ENCODE measurements around the gene MOCOS. TPM values are rescaled to one million over a fixed set of nuclear protein-coding genes. Genes with fewer than 3 reads are reported as not detected.

The MOCOS gene
- total RNA-seq, 1 donor from 2014 or later: 0.33 TPM

GRCh38 chr18:36247036-36247435 lies 59.7 kb downstream of the MOCOS start:
- H3K36me3 ChIP-seq: peaks cover 6% of the 10 kb centered on the region
- intact Hi-C loops (cut with micrococcal nuclease): no loop called here
- no peak overlapping the region for H3K4me3 ChIP-seq
- no peak overlapping the region for H3K27ac ChIP-seq (replicated peaks)
- H3K4me1 ChIP-seq: no peaks in the 10 kb centered on the region
- DNase-seq: no peak
- H3K27me3 ChIP-seq (ENCODE audit: low read depth): no peaks in the 10 kb centered on the region
- no peak for TF ChIP-seq CTCF (IDR thresholded peaks at IDR 0.05; ENCODE audit: borderline replicate concordance)
- peaks cover 47% of the 10 kb centered on the region for H3K9me3 ChIP-seq (replicated peaks)

- H3K36me3 ChIP-seq: peaks cover 6% of the 10 kb centered on the region
- TF ChIP-seq CTCF (IDR thresholded peaks at IDR 0.05; ENCODE audit: borderline replicate concordance): no peak
- no peak for DNase-seq
- H3K9me3 ChIP-seq (replicated peaks): peaks cover 37% of the 10 kb centered on the region
- H3K27ac ChIP-seq (replicated peaks): no peak overlapping the region
- H3K4me1 ChIP-seq: no peaks in the 10 kb centered on the region
- intact Hi-C loops (cut with micrococcal nuclease): no loop called here
- H3K27me3 ChIP-seq (ENCODE audit: low read depth): no peaks in the 10 kb centered on the region
- H3K4me3 ChIP-seq: no peak overlapping the region
These were observed 62.1 kb downstream of the MOCOS start for GRCh38 chr18:36249392-36249791.

- H3K4me1 ChIP-seq: no peaks in the 10 kb centered on the region
- intact Hi-C loops (cut with micrococcal nuclease): no loop called here
- no peak overlapping the region for H3K27ac ChIP-seq (replicated peaks)
- H3K4me3 ChIP-seq: no peak overlapping the region
- H3K27me3 ChIP-seq (ENCODE audit: low read depth): no peaks in the 10 kb centered on the region
- no peak for DNase-seq
- H3K9me3 ChIP-seq (replicated peaks): peaks cover 24% of the 10 kb centered on the region
- no peak for TF ChIP-seq CTCF (IDR thresholded peaks at IDR 0.05; ENCODE audit: borderline replicate concordance)
- peaks cover 6% of the 10 kb centered on the region for H3K36me3 ChIP-seq
These were observed 63.5 kb downstream of the MOCOS start for GRCh38 chr18:36250827-36251226.

GRCh38 chr18:36255072-36255698 lies 67.9 kb downstream of the MOCOS start:
- H3K9me3 ChIP-seq (replicated peaks): no peaks in the 10 kb centered on the region
- H3K36me3 ChIP-seq: no peaks in the 10 kb centered on the region
- no peak overlapping the region for H3K27ac ChIP-seq (replicated peaks)
- H3K27me3 ChIP-seq (ENCODE audit: low read depth): no peaks in the 10 kb centered on the region
- no peak for TF ChIP-seq CTCF (IDR thresholded peaks at IDR 0.05; ENCODE audit: borderline replicate concordance)
- no peaks in the 10 kb centered on the region for H3K4me1 ChIP-seq
- no peak for DNase-seq
- no peak overlapping the region for H3K4me3 ChIP-seq
- intact Hi-C loops (cut with micrococcal nuclease): no loop called here

- H3K4me1 ChIP-seq: no peaks in the 10 kb centered on the region
- no peak overlapping the region for H3K4me3 ChIP-seq
- no peaks in the 10 kb centered on the region for H3K9me3 ChIP-seq (replicated peaks)
- TF ChIP-seq CTCF (IDR thresholded peaks at IDR 0.05; ENCODE audit: borderline replicate concordance): no peak
- intact Hi-C loops (cut with micrococcal nuclease): no loop called here
- DNase-seq: no peak
- H3K27me3 ChIP-seq (ENCODE audit: low read depth): no peaks in the 10 kb centered on the region
- no peak overlapping the region for H3K27ac ChIP-seq (replicated peaks)
- H3K36me3 ChIP-seq: no peaks in the 10 kb centered on the region
These were observed 68.8 kb downstream of the MOCOS start for GRCh38 chr18:36256094-36256493.

Data from left ventricle myocardium inferior (tissue), 1 donor.